OCI-LY1 (cell line): ENCODE measurements around the gene IL31RA.

Source experiments
- H2AFZ ChIP-seq: fragments of 200-600 bp; sonication (generic), shearing (Covaris generic); 2 replicates; pipeline ENCODE4 v1.6.0; 2014; ENCODE audit warnings: antibody characterized with exemption, mild to moderate bottlenecking, low read length
- H3F3A ChIP-seq: fragments of 200-600 bp; sonication (generic), shearing (Covaris generic); 2 replicates; pipeline ENCODE4 v1.6.0; 2014; ENCODE audit warnings: mild to moderate bottlenecking, antibody characterized with exemption, low read length, moderate library complexity; ENCODE audit not compliant: insufficient read depth
- H3K27ac ChIP-seq: fragments of 200-600 bp; sonication (generic); 2 replicates; pipeline ENCODE4 v1.5.1; 2014; ENCODE audit warnings: low read length, mixed run types, mild to moderate bottlenecking, low read depth; ENCODE audit not compliant: poor library complexity, severe bottlenecking
- H3K27me3 ChIP-seq: fragments of 200-600 bp; sonication (generic); 2 replicates; pipeline ENCODE4 v1.6.0; 2014; ENCODE audit warnings: antibody characterized with exemption, mild to moderate bottlenecking, low read length, moderate library complexity; ENCODE audit not compliant: insufficient read depth
- H3K36me3 ChIP-seq: fragments of 200-600 bp; sonication (generic); 2 replicates; pipeline ENCODE4 v1.6.1; 2014; ENCODE audit warnings: mild to moderate bottlenecking, antibody characterized with exemption, low read length, moderate library complexity, mixed read lengths; ENCODE audit not compliant: insufficient read depth
- H3K4me1 ChIP-seq: fragments of 200-600 bp; sonication (generic); 2 replicates; pipeline ENCODE4 v1.5.1; 2014; ENCODE audit warnings: mild to moderate bottlenecking, low read length, moderate library complexity; ENCODE audit not compliant: insufficient read depth, severe bottlenecking
- H3K4me2 ChIP-seq: fragments of 200-600 bp; sonication (generic), shearing (Covaris generic); 2 replicates; pipeline ENCODE4 v1.6.1; 2014; ENCODE audit warnings: low read length
- H3K4me3 ChIP-seq: fragments of 200-600 bp; sonication (generic); 2 replicates; pipeline ENCODE4 v1.5.1; 2014; ENCODE audit warnings: low read length, low read depth, mild to moderate bottlenecking, mixed read lengths; ENCODE audit not compliant: poor library complexity, severe bottlenecking
- H3K79me2 ChIP-seq: fragments of 200-600 bp; shearing (Covaris generic); 2 replicates; pipeline ENCODE4 v1.6.1; 2016; ENCODE audit warnings: mixed run types, low read length, mixed read lengths; ENCODE audit not compliant: insufficient read depth
- H3K9ac ChIP-seq: fragments of 200-600 bp; sonication (generic), shearing (Covaris generic); 2 replicates; pipeline ENCODE4 v1.6.1; 2014; ENCODE audit warnings: mild to moderate bottlenecking, low read length, mixed read lengths
- H3K9me2 ChIP-seq: fragments of 200-600 bp; sonication (generic), shearing (Covaris generic); 2 replicates; pipeline ENCODE4 v1.6.1; 2014; ENCODE audit warnings: low read depth, mild to moderate bottlenecking, low read length, mixed read lengths
- H3K9me3 ChIP-seq: fragments of 200-600 bp; shearing (Covaris generic); 2 replicates; pipeline ENCODE4 v1.6.1; 2014; ENCODE audit warnings: low read length, mixed read lengths
- H4K20me1 ChIP-seq: fragments of 200-600 bp; sonication (generic), shearing (Covaris generic); 2 replicates; pipeline ENCODE4 v1.6.0; 2016; ENCODE audit warnings: mild to moderate bottlenecking, low read length; ENCODE audit not compliant: insufficient read depth
- CTCF ChIP-seq: fragments of 200-600 bp; sonication (generic), shearing (Covaris generic); IDR thresholded peaks from 2 replicates; pipeline ENCODE4 v1.5.1; 2017; ENCODE audit warnings: mild to moderate bottlenecking, antibody characterized with exemption, low read length, moderate library complexity, mixed read lengths
- EZH2 ChIP-seq: fragments of 200-600 bp; sonication (generic), shearing (Covaris generic); IDR thresholded peaks from 2 replicates; pipeline ENCODE4 v1.8.0; 2017; ENCODE audit warnings: borderline replicate concordance, mixed run types, mild to moderate bottlenecking, antibody characterized with exemption, low read length, moderate library complexity, mixed read lengths

The IL31RA gene

GRCh38 chr5:55896663-55897062 lies 45.5 kb downstream of the IL31RA start:
- Histone ChIP-seq H3K4me1 (no peaks in the 10 kb centered on the region), H3K9me3 (no peaks in the 10 kb centered on the region), H3K27me3 (no peaks in the 10 kb centered on the region), H3F3A (no peaks in the 10 kb centered on the region), H3K4me3 (no peak overlapping the region), H4K20me1 (no peaks in the 10 kb centered on the region), H3K4me2 (no peak overlapping the region), H2AFZ (no peak overlapping the region), H3K9ac (no peak overlapping the region), H3K9me2 (no peaks in the 10 kb centered on the region), H3K79me2 (no peaks in the 10 kb centered on the region), H3K27ac (no peak overlapping the region), H3K36me3 (no peaks in the 10 kb centered on the region)
- TF ChIP-seq CTCF (no peak), EZH2 (no peak)

- TF ChIP-seq EZH2, result no peak
- TF ChIP-seq CTCF, result no peak
- H3K36me3 ChIP-seq, result no peaks in the 10 kb centered on the region
- no peak overlapping the region for H3K9ac ChIP-seq
- no peak overlapping the region for H2AFZ ChIP-seq
- H3K4me2 ChIP-seq, result no peak overlapping the region
- H3K27ac ChIP-seq, result no peak overlapping the region
- H3K4me1 ChIP-seq, result no peaks in the 10 kb centered on the region
- H3F3A ChIP-seq, result no peaks in the 10 kb centered on the region
- H3K4me3 ChIP-seq, result no peak overlapping the region
- H3K9me3 ChIP-seq, result no peaks in the 10 kb centered on the region
- H4K20me1 ChIP-seq, result no peaks in the 10 kb centered on the region
- H3K9me2 ChIP-seq, result no peaks in the 10 kb centered on the region
- no peaks in the 10 kb centered on the region for H3K79me2 ChIP-seq
- no peaks in the 10 kb centered on the region for H3K27me3 ChIP-seq
These were observed 46.2 kb downstream of the IL31RA start for GRCh38 chr5:55897206-55897894.

- H3K4me1 ChIP-seq, result no peaks in the 10 kb centered on the region
- no peaks in the 10 kb centered on the region for H3K79me2 ChIP-seq
- H3K4me2 ChIP-seq, result no peak overlapping the region
- H3K4me3 ChIP-seq, result no peak overlapping the region
- H2AFZ ChIP-seq, result no peak overlapping the region
- H3K27me3 ChIP-seq, result no peaks in the 10 kb centered on the region
- H3K9ac ChIP-seq, result no peak overlapping the region
- no peak overlapping the region for H3K27ac ChIP-seq
- no peak for TF ChIP-seq EZH2
- no peaks in the 10 kb centered on the region for H3K9me3 ChIP-seq
- no peaks in the 10 kb centered on the region for H3K9me2 ChIP-seq
- H3F3A ChIP-seq, result no peaks in the 10 kb centered on the region
- no peaks in the 10 kb centered on the region for H3K36me3 ChIP-seq
- no peaks in the 10 kb centered on the region for H4K20me1 ChIP-seq
These were observed 46.7 kb downstream of the IL31RA start for GRCh38 chr5:55897905-55898304.

GRCh38 chr5:55899344-55899743 lies 48.2 kb downstream of the IL31RA start:
- Histone ChIP-seq H3K9me3 (no peaks in the 10 kb centered on the region), H4K20me1 (no peaks in the 10 kb centered on the region), H3K27me3 (no peaks in the 10 kb centered on the region), H3K4me2 (no peak overlapping the region), H2AFZ (no peak overlapping the region), H3K9me2 (no peaks in the 10 kb centered on the region), H3F3A (no peaks in the 10 kb centered on the region), H3K4me1 (no peaks in the 10 kb centered on the region), H3K36me3 (no peaks in the 10 kb centered on the region), H3K79me2 (no peaks in the 10 kb centered on the region), H3K9ac (no peak overlapping the region), H3K4me3 (no peak overlapping the region), H3K27ac (no peak overlapping the region)
- TF ChIP-seq EZH2, result no peak
- no peak for TF ChIP-seq CTCF
